HG03066 (cell line): ENCODE results near the gene PRSS50.

Experiments used
- ATAC-seq: cut with Tn5 transposase; IDR thresholded peaks from one replicate; pipeline ENCODE4 v1.9.1; 2021; ENCODE audit warnings: low read depth; ENCODE audit not compliant: unreplicated experiment

PRSS50 gene

DNA sequence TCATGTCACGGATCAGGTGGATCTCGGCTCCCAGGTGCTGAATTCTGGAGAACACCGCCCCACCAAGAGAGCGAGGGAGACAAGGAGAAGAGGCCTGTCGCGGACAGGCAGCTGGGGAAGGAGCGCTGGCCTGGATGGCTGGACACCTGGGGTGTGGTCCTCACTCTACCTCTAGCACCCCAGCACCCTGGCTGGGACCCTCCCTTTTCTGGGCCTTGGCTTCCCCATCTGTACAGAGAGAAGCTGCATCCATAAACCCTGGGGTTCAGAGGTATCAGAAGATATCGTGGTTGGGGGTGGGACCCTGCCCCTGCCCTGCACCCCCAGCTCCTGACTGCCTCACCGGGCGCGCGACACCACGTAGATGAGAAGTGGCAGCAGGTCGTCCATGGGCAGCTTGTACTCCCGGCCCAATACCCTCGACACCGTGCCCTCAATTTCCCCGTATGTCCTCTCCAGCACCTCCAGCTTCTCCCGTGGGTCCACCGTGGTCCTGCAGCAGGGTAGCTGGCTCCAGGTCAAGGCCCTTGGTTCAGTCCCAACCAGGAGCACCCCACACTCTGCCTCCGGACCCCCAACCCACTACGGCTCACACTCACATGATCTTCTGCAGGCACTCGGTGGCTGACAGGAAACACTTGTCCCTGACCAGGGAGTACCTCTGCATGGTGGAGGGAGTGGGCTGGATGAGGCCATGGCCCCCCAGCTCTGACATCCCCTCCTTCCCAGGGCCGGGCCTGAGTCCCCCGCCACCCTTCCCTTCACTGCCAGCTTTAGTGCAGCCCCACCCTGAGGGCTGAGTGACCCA is 45.9 kb downstream of the PRSS50 start:
- no peak for ATAC-seq

DNA sequence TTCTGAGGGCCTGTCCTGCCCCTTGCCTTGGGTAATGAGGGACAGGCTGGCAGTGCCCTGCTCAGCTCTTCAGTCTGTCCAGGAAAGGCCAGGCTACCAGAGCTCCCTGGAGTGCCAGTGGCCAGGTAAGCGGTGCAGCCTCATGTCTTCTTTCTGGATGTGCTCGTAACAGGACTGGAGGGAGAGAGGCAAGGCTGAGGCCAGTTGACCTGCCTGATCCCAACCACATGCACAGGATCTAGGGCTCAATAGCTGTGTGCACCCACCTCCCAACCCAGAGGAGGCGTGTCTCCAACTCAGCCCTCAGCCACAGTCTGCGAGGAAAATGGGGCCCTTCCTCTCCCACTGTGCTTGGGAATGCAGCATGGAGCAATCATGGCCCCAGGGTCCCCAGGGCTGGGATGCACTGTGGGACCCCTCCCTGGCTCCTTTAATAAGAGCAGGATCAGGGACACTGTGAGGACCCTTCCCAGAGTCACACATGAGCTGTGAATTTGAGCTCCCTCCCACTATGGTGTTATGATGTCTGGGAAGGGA is 46.7 kb downstream of the PRSS50 start:
- no peak for ATAC-seq

DNA sequence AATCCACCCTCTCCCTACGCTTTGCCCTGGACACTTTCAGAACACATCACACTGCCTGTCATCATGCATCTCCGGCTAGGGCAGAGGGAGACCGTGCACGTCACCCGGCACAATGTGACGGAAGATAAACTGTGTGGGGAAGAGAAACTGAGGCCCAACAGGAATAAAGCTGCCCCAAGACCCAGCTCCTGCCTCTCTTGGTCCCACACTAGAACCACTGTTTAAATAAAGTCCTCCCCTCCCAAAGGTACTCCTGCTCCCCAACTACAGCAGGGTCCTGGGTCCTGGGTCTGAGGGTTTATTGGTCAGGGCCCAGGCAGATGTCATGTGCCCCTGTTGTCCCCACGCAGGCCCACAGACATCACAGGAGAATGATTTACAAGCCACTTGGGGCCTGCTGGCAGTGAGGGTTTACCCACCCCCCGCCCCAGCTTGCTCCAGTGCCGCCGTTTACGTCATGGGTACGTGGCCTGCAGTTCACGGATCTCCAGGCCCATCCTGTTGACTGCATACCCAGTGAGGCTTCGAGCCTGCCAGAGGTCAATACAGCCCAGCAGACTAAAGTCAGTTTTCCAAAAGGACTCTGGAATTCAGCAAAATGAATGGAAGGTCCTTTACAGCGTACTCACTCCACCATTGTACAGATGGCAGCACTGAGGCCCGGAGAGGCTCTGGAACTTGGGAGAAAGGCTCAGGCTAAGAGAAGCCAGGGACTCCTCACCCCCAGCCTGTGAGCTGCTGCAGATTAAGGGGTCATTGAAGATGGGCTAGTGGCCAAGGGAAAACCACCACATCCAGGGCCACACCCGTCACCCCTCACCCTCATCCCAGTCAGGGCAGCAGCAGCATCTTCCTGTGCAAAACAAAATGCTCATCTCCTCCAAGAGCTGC is 47.4 kb downstream of the PRSS50 start:
- no peak for ATAC-seq

DNA sequence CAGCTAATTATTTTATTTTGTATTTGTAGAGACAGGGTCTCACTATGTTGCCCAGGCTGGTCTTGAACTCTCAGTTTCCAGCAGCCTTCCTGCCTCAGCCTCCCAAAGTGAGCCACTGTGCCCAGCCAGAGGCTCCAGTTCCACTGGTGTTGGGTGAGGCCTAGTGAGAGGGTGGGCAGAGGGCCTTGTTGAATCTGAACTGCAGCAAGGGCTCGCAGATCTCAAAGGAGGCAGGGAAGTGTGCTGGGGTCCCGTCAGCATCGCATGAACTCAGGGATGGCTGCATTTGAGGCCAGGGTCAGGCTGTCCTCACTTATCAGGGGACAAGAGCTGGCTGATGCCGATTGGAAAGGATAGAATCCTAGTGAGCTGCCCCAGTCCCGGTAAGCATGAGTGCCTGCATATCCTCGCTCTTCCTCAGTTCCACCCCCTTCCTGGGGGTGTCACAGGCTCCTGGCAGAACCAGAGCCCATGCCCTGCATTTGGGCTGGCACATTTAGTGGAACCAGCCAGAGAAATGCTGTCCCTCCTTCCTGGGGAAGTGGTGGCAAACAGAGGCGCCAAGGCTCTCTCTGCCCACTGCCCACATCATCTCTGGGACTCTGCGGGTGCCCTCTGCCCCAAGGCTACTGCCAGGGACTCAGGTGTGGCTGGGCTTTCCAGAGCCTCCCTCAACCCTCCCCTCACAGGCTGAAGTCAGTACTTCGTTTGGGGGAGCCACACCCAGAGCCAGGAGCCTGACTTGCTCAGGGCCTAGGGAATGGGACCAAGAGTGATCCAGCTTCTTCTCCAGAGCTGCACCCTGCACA is 48.3 kb downstream of the PRSS50 start:
- ATAC-seq: no peak

DNA sequence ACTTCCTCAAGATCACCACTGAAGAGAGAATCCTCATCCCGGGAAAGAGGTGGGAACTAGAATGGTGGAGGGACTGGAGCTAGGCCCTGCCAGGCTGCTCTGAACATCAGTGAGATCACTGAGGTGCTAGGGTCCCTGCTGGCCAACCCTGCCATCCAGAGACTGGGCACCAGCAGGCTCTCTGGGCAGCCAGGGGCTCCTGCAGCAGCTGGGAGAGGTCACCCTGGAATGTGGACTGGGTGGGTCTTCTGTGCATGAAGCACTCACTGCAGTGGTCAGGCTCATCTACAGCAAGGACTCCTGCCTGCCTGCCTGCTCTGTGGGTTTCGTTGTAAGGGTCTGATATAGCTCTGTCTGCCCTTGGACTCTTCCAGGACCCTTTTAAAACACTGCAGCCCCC is 49.1 kb downstream of the PRSS50 start:
- ATAC-seq: no peak

DNA sequence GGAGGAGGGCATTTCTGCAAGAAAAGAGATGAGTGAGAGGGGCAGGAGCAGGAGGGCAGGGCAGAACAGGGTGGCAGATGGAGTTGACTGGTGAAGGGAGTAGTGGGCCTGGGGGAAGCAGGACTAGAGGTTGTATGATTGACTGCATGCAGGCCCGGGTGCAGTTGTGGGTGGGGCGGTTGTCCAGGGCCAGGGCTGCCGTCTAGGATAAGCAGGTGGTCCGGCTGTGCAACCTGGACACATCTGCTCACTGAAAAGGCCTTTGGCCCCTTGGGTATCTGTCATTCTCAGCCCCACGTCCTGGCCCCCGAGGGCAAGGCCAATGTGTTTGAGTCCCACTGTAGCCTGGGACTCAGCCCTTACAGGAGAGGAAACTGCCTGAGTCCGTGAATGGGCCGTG is 49.6 kb downstream of the PRSS50 start:
- ATAC-seq: no peak

DNA sequence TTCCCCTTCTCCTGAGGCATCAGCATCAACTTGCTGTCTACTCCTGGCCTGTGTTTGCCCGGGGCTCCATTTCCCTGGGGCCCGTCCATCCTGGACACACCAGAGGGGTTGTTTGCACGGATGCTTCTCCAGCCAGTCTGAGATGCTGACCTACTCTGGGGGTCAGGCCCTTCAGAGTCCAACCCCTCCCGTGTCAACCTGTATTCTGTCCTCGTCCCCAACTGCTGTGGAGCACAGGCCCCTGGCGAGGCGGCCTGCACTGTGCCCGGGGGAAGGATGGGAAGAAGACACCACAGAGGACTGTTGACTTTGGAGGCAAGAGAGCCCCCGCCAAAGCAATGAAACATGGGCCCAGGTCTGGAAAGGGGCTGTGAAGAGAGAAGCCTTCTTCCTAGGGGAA is 50.0 kb downstream of the PRSS50 start:
- no peak for ATAC-seq

DNA sequence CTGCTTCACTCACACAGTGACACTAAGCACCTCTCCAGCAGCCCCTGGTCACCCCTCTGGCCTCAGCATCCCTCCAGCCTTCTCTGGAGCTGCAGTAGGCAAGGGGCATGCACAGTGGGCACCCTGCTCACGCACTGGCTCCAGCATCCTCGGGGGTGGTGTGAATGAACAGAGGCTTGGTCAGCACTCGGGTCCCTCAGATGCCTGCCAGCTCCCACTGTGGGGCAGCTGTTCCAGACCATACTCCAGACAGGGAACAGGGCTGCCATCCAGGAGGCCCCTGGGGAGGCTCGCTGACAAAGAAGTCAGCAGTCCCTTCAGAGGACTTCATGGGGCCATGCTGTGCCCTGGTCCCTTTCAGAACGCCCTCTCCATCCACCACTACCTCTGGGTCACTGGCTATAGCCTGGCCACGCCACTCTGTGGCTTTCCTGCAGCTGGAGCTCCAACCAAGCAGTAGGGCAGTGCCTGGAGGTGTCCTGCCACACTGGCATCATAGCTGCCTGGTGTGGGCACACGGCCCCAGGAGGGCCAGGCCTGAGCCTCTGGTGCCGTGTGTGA is 50.5 kb downstream of the PRSS50 start:
- no peak for ATAC-seq

DNA sequence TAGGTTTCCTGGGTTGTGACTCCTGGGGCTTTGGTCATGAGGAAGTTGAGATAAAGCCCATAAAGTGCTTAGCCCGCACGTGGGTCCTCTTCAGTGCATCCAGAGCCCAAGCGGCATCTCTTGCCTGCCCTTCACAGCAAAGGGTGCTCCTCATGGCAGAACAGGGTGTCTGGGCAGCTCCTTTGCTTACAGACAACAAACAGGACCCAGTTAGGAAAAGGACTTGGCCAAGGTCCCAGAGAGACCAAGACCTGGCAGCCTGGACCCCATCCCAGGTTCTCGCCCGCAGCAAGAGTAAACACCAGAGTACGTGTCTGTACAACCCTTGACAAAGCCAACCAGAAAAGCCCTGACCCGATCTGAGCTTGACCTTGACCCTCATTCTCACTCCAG is 51.2 kb downstream of the PRSS50 start:
- no peak for ATAC-seq

DNA sequence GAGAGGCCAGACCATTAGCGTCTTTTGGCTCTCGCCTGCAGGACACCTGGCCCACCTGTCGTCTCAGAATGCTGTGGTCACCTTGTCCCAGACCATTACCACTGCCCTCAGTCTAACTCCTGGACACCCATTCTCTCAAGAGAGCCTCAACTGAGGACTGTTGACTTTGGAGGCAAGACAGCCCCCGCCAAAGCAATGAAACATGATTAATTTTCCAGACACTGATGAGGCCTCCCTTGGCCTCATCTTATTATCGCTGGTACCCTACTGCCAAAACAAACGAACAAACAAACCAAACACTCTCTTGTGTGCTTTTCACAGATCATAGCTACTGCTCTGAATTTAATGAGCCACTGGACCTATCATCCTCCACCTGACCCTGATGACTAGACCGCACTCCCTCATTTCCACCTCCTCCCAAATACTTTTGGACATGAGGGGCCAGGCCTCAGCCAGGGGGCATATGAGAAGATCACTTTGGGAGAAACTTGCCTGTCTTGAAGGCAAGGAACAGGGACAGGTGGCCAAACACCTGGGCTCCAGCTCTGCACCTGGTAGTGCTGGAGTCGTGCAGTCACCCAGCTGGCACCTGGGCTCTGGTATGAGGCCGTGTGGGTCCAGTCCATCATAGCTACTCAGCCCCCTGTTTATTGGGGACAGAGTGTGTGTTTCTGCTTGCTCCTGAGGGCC is 51.8 kb downstream of the PRSS50 start:
- ATAC-seq: no peak

DNA sequence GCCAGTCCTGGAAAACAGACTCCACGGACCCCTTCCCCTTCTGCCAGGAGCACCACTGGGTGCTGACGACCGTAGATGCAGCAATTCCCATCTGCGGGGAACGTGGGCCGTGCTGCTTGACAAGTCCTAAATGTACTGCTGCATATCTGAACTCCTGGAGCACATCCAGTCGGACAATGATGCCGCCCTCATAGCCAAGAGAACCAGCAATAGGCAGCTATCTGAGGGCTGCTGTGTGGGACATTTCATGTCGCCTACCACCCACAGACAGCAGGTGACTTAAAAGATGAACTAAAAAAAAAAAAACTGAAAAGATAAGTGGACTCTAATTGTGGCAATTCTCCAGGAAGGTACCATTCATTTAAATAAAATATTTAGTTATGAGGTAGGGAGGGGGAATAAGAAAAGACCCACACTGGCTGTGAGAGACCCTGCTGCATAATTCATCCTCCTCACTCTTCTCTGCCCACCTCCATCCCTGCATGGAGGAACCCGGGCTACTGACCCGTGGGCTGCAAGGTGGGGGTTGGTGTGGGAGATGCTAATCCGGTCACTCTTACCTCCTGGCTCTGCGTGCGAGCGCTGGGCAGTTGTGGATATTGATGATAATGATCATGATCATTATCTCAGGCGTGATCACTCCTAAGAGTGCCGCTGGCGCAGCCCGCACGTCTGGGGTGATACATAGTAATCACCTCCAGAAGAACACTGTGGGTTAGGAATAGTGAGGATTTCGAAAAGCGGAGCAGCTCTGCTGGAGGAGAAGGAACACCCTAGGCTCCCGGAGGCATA is 52.5 kb downstream of the PRSS50 start:
- no peak for ATAC-seq

DNA sequence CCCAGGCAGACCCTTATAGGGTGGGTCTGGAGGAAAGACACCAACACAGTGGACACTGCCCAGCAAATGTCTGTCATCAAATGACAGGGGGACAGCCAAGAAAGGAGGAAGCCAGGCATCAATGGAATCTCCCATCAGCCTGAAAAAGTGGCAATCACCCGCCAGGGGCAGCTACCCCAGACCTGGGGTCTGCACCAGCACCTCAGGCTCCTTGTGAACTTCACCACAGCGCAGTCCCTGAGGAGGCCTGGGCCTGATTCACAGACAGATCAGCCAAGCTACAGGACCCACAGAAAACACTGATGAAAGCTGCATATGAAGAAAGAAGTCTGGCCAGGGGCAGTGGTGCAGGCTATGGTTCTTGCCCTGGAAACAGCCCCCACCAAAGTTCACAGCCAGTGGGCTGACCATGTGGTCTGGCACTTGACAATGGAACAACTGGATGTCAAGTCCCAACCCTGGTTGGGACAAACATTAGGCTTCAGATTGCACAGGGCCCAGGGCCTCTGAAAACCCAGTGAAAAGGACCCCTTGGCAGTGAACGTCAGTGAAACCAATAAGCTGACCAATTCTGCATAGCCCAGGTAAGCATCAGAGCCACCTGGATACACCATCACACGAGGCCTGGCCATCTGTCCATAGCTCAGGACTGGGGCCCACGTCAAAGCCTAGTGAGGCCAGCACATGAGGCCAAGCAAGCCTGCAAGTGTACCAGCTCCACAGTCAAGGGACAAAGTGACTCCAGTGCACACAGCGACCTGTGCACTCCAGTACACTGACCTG is 53.3 kb downstream of the PRSS50 start:
- ATAC-seq: no peak

DNA sequence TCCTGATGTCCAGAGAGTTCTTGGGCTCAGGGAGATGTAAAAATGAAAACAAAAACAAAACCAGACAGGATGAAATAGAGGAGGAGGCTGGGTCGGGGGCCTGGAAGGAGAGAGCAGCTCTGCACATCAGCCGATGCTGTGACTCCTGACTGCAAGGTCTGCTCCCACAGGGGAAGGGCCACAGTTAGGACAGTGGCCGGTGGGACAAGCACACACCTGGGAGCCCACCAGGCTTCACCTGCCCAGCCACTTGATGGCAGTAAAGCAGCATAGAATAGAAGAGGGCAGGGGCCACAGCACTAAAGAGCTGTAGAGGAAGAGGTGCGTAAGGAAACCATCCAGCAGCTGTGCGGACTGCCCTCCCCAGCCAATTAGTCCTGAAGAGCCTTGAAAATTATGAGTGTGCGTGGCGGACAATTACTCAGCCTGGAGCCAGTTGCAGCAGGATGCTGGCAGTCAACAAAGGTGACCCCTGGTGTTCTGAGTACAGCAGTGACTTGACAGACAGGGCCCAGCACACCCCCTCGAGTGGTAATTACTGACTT is 54.0 kb downstream of the PRSS50 start:
- no peak for ATAC-seq

DNA sequence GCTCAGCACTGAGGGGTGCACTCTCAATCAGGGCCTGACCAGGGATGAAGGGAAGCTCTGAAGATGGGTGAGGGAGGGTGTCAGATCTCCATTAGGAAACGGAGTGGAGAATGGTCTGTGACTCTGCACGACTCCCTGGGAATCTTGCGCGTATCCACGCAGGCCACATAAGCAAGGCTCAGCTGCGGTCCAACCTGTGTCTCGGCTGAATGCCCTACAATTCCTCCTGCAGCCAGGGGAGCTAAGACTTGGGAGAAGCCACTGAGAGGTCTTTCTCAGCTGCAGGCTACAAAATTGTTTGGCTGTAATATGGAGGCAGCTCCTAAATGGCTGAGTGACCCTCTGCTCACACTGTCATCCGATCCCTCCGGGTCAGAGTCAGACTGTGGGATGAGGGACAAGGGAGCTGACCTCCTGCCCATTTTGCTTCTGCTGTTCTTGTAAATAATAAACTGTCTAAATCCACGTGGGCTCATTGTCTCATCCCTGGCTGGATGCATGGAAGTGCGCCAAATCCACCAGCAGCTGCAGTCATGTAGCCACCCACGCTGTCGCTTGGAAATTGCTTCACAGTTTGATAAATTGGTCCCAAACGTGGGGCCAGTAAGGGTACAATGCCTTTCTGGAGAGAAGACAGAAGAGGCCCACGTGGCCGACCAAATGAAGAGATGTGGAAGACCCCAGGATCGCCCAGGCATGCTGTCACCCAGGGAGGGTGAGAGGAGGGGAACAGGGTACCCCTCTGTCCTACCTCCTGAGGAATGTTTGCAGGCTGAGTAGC is 54.7 kb downstream of the PRSS50 start:
- no peak for ATAC-seq
